CD4-positive, alpha-beta memory T cell (primary cell): ENCODE results near the gene PDAP1. TPM values are rescaled to one million over a fixed set of nuclear protein-coding genes. Genes with fewer than 3 reads are reported as not detected.

Experiments used
- CTCF ChIA-PET: fragments of 350-600 bp; sonication (Branson Sonifier 250); formaldehyde crosslinking; loops from one replicate; lab custom pipeline; 2021; ENCODE audit warnings: inconsistent platforms; ENCODE audit not compliant: partially characterized antibody; lab: Charles Lee
- POLR2A ChIA-PET: fragments of 350-600 bp; sonication (Branson Sonifier 250); formaldehyde crosslinking; loops from one replicate; lab custom pipeline; 2021; ENCODE audit not compliant: partially characterized antibody; lab: Charles Lee
- DNase-seq, 5 donors: peaks; one replicate each; pipeline versions ENCODE4 v3.0.0 to v3.0.0-alpha.2; 2020 to 2022; ENCODE audit warnings: mixed read lengths in 1 of 5
- H3K27ac ChIP-seq: one replicate; pipeline ENCODE4 v1.7.0; 2013; ENCODE audit warnings: low read depth, low read length
- H3K27me3 ChIP-seq: 2 replicates; pipeline ENCODE4 v1.7.0; 2013; ENCODE audit warnings: mild to moderate bottlenecking, low read length, moderate library complexity; ENCODE audit not compliant: insufficient read depth
- H3K36me3 ChIP-seq: 2 replicates; pipeline ENCODE4 v1.7.0; 2013; ENCODE audit warnings: mild to moderate bottlenecking, low read length, moderate library complexity; ENCODE audit not compliant: insufficient read depth
- H3K4me1 ChIP-seq: 2 replicates; pipeline ENCODE4 v1.7.0; 2013; ENCODE audit warnings: mild to moderate bottlenecking, low read length, moderate library complexity; ENCODE audit not compliant: insufficient read depth
- H3K4me3 ChIP-seq, 2 donors: one replicate each; pipeline ENCODE4 v1.7.0; 2013; ENCODE audit warnings: low read length in 2 of 2, mild to moderate bottlenecking in 1 of 2
- H3K9me3 ChIP-seq, 2 donors: one replicate each; pipeline ENCODE4 v1.7.0; 2013; ENCODE audit warnings: low read length in 2 of 2, control low read depth in 1 of 2; ENCODE audit not compliant: control insufficient read depth in 1 of 2
- H3K27ac Mint-ChIP-seq, 7 donors: one replicate each; pipeline ENCODE4 v1.8.0; 2020 to 2021; ENCODE audit warnings: mixed read lengths in 7 of 7, mild to moderate bottlenecking in 6 of 7, inconsistent platforms in 3 of 7, moderate library complexity in 3 of 7
- H3K27me3 Mint-ChIP-seq, 2 donors: one replicate each; pipeline ENCODE4 v1.8.0; 2020 to 2021; ENCODE audit warnings: mixed read lengths in 2 of 2
- H3K36me3 Mint-ChIP-seq, 2 donors: one replicate each; pipeline ENCODE4 v1.8.0; 2020 to 2021; ENCODE audit warnings: mixed read lengths in 2 of 2, inconsistent platforms in 1 of 2, mild to moderate bottlenecking in 1 of 2
- H3K4me1 Mint-ChIP-seq, 4 donors: one replicate each; pipeline ENCODE4 v1.8.0; 2020 to 2021; ENCODE audit warnings: mixed read lengths in 4 of 4, mild to moderate bottlenecking in 1 of 4
- H3K4me3 Mint-ChIP-seq, 8 donors: one replicate each; pipeline ENCODE4 v1.8.0; 2020 to 2021; ENCODE audit warnings: mixed read lengths in 8 of 8, mild to moderate bottlenecking in 7 of 8, moderate library complexity in 6 of 8, inconsistent platforms in 3 of 8
- H3K9me3 Mint-ChIP-seq, 8 donors: one replicate each; pipeline ENCODE4 v1.8.0; 2020 to 2021; ENCODE audit warnings: mixed read lengths in 8 of 8, mild to moderate bottlenecking in 5 of 8, inconsistent platforms in 3 of 8, moderate library complexity in 1 of 8
- intact Hi-C: fragments of 100-400 bp; cut with micrococcal nuclease; formaldehyde crosslinking; loops from one replicate; pipeline ENCODE4 v1.15.1; 2023
- polyA plus RNA-seq, 2 donors: library from polyadenylated mRNA; unstranded; fragments of 300-500 nt; fragmentation: Illumina TruSeq; gene quantifications; one replicate each; pipeline ENCODE4 v1.2.3, GENCODE V29; 2021
- total RNA-seq, 2 experiments: library from RNA; stranded (reverse); gene quantifications; one replicate each; pipeline ENCODE4 v1.2.3, GENCODE V29; 2021

The PDAP1 gene
- total and polyA plus RNA-seq, 4 experiments from 2014 or later: 21.5 to 67.0 (median 46.9) TPM

GRCh38 chr7:99406557-99406956 lies 1.8 kb downstream of the PDAP1 start:
- Histone ChIP-seq H3K4me1 (peaks cover 45% of the 10 kb centered on the region), H3K4me3 (no peak overlapping the region), H3K27me3 (no peaks in the 10 kb centered on the region), H3K9me3 (no peaks in the 10 kb centered on the region), H3K36me3 (peaks cover 21% of the 10 kb centered on the region), H3K27ac (peak overlapping the region; percentile 93)
- H3K9me3 Mint-ChIP-seq: peaks cover 0 to 5% (median 0%) of the 10 kb centered on the region in 8 donors
- no peaks in the 10 kb centered on the region for H3K27me3 Mint-ChIP-seq
- peak overlapping the region; percentile 77 to 100 (median 98) for H3K27ac Mint-ChIP-seq
- peak overlapping the region in 6 of 8 donors; percentile 45 to 97 (median 78) for H3K4me3 Mint-ChIP-seq
- H3K36me3 Mint-ChIP-seq: peaks cover 25 to 53% of the 10 kb centered on the region in 2 donors
- POLR2A ChIA-PET: interaction anchor here (1.8 to 9.9 kb wide), 6 partner anchors 13 to 1022 kb away, joined by 5 to 210 read pairs (median 26); partner anchors contain the start of genes ARPC1A, ARPC1B, MEPCE and ZCWPW1
- DNase-seq: no peak
- CTCF ChIA-PET: interaction anchor here (0.8 to 4.6 kb wide), 6 partner anchors 13 to 45 kb away, joined by 3 to 38 read pairs (median 4); no protein-coding TSS in a partner anchor
- intact Hi-C loops: no loop called here
- H3K4me1 Mint-ChIP-seq: peaks cover 29 to 60% (median 45%) of the 10 kb centered on the region in 4 donors

- no peak for DNase-seq
Measured at GRCh38 chr7:99404977-99405320, 3.4 kb downstream of the PDAP1 start.

GRCh38 chr7:99404235-99404976 lies 4.0 kb downstream of the PDAP1 start:
- ChIA-PET POLR2A (interaction anchor here (0.5 to 9.9 kb wide), 3 partner anchors 11 to 1024 kb away, joined by 3 to 210 read pairs (median 5); no protein-coding TSS in a partner anchor), CTCF (no interaction called here)
- Mint-ChIP-seq H3K27me3 (no peaks in the 10 kb centered on the region), H3K4me1 (peaks cover 24 to 47% (median 38%) of the 10 kb centered on the region in 4 donors), H3K4me3 (peak overlapping the region in 1 of 8 donors; percentile 21), H3K9me3 (peaks cover 0 to 8% (median 0%) of the 10 kb centered on the region in 8 donors), H3K27ac (peak overlapping the region in 6 of 7 donors; percentile 12 to 84 (median 70)), H3K36me3 (peaks cover 25 to 55% of the 10 kb centered on the region in 2 donors)
- no peak overlapping the region for H3K4me3 ChIP-seq
- no peak overlapping the region for H3K27ac ChIP-seq
- intact Hi-C loops: no loop called here
- no peaks in the 10 kb centered on the region for H3K9me3 ChIP-seq
- peaks cover 28% of the 10 kb centered on the region for H3K36me3 ChIP-seq
- no peak for DNase-seq
- H3K4me1 ChIP-seq: peaks cover 29% of the 10 kb centered on the region
- no peaks in the 10 kb centered on the region for H3K27me3 ChIP-seq

More at GRCh38 chr7:99404977-99405320, 3.4 kb downstream of the PDAP1 start:
- H3K36me3 Mint-ChIP-seq: peaks cover 25 to 54% of the 10 kb centered on the region in 2 donors
- intact Hi-C loops: no loop called here
- peak overlapping the region in 1 of 8 donors; percentile 21 for H3K4me3 Mint-ChIP-seq
- no peaks in the 10 kb centered on the region for H3K27me3 Mint-ChIP-seq
- ChIA-PET CTCF (no interaction called here), POLR2A (interaction anchor here (1.8 to 9.9 kb wide), 2 partner anchors 11 to 30 kb away, joined by 5 to 210 read pairs; no protein-coding TSS in a partner anchor)
- peaks cover 27 to 52% (median 42%) of the 10 kb centered on the region in 4 donors for H3K4me1 Mint-ChIP-seq
- Histone ChIP-seq H3K4me1 (peaks cover 35% of the 10 kb centered on the region), H3K4me3 (no peak overlapping the region), H3K27me3 (no peaks in the 10 kb centered on the region), H3K36me3 (peaks cover 22% of the 10 kb centered on the region), H3K27ac (no peak overlapping the region), H3K9me3 (no peaks in the 10 kb centered on the region)
- peak overlapping the region in 2 of 7 donors; percentile 12 to 61 for H3K27ac Mint-ChIP-seq
- H3K9me3 Mint-ChIP-seq: peaks cover 0 to 8% (median 0%) of the 10 kb centered on the region in 8 donors

GRCh38 chr7:99403764-99404163 lies 4.6 kb downstream of the PDAP1 start:
- Mint-ChIP-seq H3K4me1 (peaks cover 25 to 45% (median 36%) of the 10 kb centered on the region in 4 donors), H3K36me3 (peaks cover 25 to 53% of the 10 kb centered on the region in 2 donors), H3K9me3 (peaks cover 0 to 8% (median 0%) of the 10 kb centered on the region in 8 donors), H3K4me3 (no peak overlapping the region), H3K27me3 (no peaks in the 10 kb centered on the region), H3K27ac (peak overlapping the region in 6 of 7 donors; percentile 12 to 84 (median 79))
- ChIA-PET CTCF (no interaction called here), POLR2A (interaction anchor here (0.5 to 9.9 kb wide), 4 partner anchors 10 to 1024 kb away, joined by 3 to 210 read pairs (median 4); no protein-coding TSS in a partner anchor)
- no peaks in the 10 kb centered on the region for H3K9me3 ChIP-seq
- H3K4me1 ChIP-seq: peaks cover 27% of the 10 kb centered on the region
- H3K36me3 ChIP-seq: peaks cover 30% of the 10 kb centered on the region
- H3K27me3 ChIP-seq: no peaks in the 10 kb centered on the region
- intact Hi-C loops: no loop called here
- no peak overlapping the region for H3K4me3 ChIP-seq
- no peak overlapping the region for H3K27ac ChIP-seq
- no peak for DNase-seq

GRCh38 chr7:99402854-99403253 lies 5.5 kb downstream of the PDAP1 start:
- Histone ChIP-seq H3K27ac (no peak overlapping the region), H3K36me3 (peaks cover 30% of the 10 kb centered on the region), H3K27me3 (no peaks in the 10 kb centered on the region), H3K4me3 (no peak overlapping the region), H3K9me3 (no peaks in the 10 kb centered on the region), H3K4me1 (peaks cover 25% of the 10 kb centered on the region)
- CTCF ChIA-PET: no interaction called here
- Mint-ChIP-seq H3K4me3 (no peak overlapping the region), H3K27ac (peak overlapping the region in 5 of 7 donors; percentile 8 to 86 (median 80)), H3K9me3 (peaks cover 0 to 3% (median 0%) of the 10 kb centered on the region in 8 donors), H3K27me3 (no peaks in the 10 kb centered on the region), H3K36me3 (peaks cover 28 to 54% of the 10 kb centered on the region in 2 donors), H3K4me1 (peaks cover 26 to 42% (median 36%) of the 10 kb centered on the region in 4 donors)
- DNase-seq: no peak
- intact Hi-C loops: no loop called here
- POLR2A ChIA-PET: interaction anchor here (1.0 to 9.9 kb wide), 3 partner anchors 9 to 95 kb away, joined by 3 to 210 read pairs (median 3); no protein-coding TSS in a partner anchor

GRCh38 chr7:99399597-99399996 lies 8.8 kb downstream of the PDAP1 start:
- DNase-seq: no peak
- POLR2A ChIA-PET: interaction anchor here (0.5 to 13.0 kb wide), 10 partner anchors 7 to 100 kb away, joined by 3 to 210 read pairs (median 6); partner anchors contain the start of genes BUD31, PDAP1 and ZNF394

More at GRCh38 chr7:99399597-99399996, 8.8 kb downstream of the PDAP1 start:
- Histone ChIP-seq H3K27me3 (no peaks in the 10 kb centered on the region), H3K4me3 (no peak overlapping the region), H3K36me3 (peaks cover 54% of the 10 kb centered on the region), H3K4me1 (no peaks in the 10 kb centered on the region), H3K27ac (no peak overlapping the region), H3K9me3 (no peaks in the 10 kb centered on the region)
- H3K36me3 Mint-ChIP-seq: peaks cover 35 to 77% of the 10 kb centered on the region in 2 donors
- H3K4me1 Mint-ChIP-seq: peaks cover 12 to 26% (median 18%) of the 10 kb centered on the region in 4 donors
- peak overlapping the region in 4 of 7 donors; percentile 24 to 59 (median 35) for H3K27ac Mint-ChIP-seq
- intact Hi-C loops: no loop called here
- no peaks in the 10 kb centered on the region for H3K27me3 Mint-ChIP-seq
- H3K4me3 Mint-ChIP-seq: no peak overlapping the region
- CTCF ChIA-PET: interaction anchor here (1.1 to 1.4 kb wide), 3 partner anchors 10 to 87 kb away, joined by 3 to 4 read pairs (median 3); no protein-coding TSS in a partner anchor
- H3K9me3 Mint-ChIP-seq: peaks cover 0 to 3% (median 0%) of the 10 kb centered on the region in 8 donors
